ENCODE measurements around the gene NEU2. TPM values are rescaled to one million over a fixed set of nuclear protein-coding genes. Genes with fewer than 3 reads are reported as not detected.
"Not testable (repeated sequence)": the region's sequence is repeated elsewhere in the genome, so short reads cannot be mapped to it uniquely, and the experiment has no call there.

Gene NEU2
- polyA plus RNA-seq, 4 donors, result not detected

DNA sequence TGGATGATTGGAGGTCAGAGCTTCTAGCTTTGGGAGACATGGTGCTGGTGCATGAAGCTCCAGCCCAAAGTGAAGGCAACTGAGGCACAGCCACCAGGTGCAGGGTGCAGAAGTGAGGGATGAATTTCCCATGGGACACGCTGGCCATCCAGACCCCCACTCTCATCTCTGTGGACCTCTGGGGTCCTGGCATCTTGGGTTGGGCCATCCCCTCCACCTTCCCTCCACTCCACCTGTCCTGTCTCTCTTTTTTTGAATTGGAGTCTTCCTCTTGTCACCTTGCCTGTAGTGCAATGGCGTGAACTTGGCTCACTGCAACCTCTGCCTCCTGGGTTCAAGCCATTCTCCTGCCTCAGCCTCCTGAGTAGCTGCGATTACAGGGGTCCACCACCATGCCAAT lies 22.8 kb upstream of the NEU2 start:
- DNase-seq (ENCODE audit: low read depth in 4 of 4, low spot score in 3 of 4), result no peak

GRCh38 chr2:233010569-233011267 lies 21.8 kb upstream of the NEU2 start:
- DNase-seq (ENCODE audit: low read depth in 4 of 4, low spot score in 3 of 4), result no peak

DNA sequence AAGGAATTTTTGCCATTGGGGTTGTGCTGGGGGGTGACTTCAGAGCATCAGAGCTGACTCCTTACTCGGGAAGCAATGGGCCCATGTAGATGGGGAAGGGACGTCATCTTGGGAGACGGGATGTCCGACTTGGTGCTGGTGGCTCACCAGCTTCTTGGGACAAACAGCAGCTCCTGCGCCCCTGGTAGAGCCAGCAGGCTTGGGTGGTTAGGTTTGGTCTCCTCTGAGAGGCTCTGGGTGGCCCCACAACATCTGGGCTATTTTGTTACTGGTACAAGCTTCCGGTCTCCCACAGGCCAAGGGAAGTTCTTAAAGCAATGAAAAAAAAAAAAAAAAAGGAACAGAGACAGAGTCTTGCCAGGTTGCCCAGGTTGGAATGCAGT lies 21.2 kb upstream of the NEU2 start:
- DNase-seq (ENCODE audit: low read depth in 4 of 4, low spot score in 3 of 4), result no peak

DNA sequence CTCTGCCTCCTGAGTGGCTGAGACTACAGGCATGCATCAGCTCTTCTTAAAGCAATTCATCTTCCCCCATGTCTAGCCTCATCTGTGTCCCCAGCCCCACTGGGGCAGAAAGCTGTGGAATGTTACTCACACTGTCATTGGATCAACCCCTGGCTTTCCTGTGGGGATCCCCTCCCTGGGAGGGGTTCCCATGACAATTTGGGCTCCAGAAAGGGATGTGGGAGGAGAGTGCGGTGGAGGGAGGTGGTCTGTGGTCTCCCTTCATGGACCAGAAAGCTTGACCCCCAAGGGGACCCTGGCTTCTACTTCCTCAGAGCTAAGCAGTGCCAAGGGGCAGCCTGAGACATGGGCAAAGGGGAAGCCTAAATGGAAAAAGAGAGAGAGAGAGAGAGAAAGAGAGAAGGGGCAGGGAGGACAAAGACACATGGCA lies 20.8 kb upstream of the NEU2 start:
- no peak for DNase-seq (ENCODE audit: low read depth in 4 of 4, low spot score in 3 of 4)

DNA sequence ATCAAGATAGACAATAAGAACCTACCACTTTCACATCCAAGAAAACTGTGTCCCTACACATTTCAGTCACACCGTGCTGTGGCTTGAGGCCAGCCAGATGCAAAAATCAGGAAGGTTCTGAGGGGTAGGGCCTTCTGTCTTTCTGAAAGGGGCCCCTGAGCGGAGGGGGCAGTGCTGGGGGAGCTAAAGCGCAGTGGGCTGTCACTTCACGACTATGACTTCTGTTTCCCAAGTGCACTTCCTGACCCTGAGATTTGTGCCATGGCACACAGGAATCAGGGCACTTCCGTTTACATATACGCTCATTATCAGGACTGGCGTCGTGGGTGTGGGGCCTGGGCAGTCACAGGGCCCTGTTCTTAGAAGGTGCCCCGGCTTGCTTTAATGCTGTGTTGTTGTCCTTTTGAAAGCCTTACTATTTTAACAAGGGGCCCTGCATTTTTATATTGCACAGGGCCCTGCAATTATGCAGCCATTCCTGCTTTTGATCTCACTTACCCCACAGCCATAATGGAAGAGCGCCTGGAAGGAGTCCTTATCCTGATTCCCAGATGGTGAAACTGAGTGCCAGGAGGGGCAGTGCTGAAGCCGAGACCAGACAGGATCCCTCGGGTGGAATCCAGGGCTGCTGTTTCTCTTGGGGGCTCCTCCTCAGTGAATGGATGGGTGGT lies 20.0 kb upstream of the NEU2 start:
- DNase-seq (ENCODE audit: low read depth in 4 of 4, low spot score in 3 of 4), result no peak

DNA sequence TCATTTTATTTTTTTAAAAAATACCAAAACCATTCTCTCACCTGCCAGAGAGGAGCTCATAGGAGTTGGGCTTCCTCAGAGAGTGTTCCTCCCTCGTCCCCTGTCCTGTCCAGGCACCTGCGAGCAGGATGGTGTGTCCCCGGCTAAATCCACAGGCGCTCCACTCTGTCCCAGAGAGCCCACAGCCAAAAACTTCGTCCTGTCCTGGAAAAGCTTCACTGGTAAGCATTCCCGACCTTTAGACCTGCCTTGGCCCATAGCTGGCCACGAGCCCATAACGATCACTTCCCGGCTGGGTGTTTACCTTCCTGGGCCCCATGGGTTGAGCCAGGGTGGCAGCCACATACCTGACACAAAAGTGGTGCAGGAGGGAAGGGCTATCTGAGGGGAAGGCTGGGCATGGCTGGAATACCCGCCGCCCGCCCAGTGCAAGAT lies 19.4 kb upstream of the NEU2 start, which contains the start of gene NGEF:
NGEF (minus strand) TSS at position 230 of the 435 bp plus-strand sequence. CDS start 38,366 bp downstream, outside the sequence.
- no peak for DNase-seq (ENCODE audit: low read depth in 4 of 4, low spot score in 3 of 4)

- DNase-seq (ENCODE audit: low read depth in 4 of 4, low spot score in 3 of 4), result no peak
These were observed 18.8 kb upstream of the NEU2 start for GRCh38 chr2:233013650-233014049.

- no peak for DNase-seq (ENCODE audit: low read depth in 4 of 4, low spot score in 3 of 4)
These were observed 17.3 kb upstream of the NEU2 start for GRCh38 chr2:233015019-233015645.

DNA sequence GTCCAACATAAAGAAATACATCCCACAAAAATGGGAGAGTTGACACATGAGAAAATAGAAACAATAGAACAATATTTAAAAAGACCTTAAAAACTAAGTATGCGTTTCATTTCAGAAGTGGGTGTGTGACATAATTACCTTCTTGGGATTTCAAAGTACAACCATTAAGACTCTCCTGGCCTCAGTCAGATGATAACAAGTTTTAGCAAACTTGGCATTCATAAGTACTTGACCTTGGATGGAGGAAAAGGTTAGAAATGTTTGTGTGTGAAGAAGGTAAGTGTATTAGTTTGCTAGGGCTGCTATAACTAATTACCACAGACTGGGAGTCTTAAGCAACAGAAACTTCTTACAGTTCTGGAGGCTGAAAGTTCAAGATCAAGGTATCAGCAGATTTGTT lies 14.5 kb upstream of the NEU2 start:
- DNase-seq (ENCODE audit: low read depth in 4 of 4, low spot score in 3 of 4), result no peak

DNA sequence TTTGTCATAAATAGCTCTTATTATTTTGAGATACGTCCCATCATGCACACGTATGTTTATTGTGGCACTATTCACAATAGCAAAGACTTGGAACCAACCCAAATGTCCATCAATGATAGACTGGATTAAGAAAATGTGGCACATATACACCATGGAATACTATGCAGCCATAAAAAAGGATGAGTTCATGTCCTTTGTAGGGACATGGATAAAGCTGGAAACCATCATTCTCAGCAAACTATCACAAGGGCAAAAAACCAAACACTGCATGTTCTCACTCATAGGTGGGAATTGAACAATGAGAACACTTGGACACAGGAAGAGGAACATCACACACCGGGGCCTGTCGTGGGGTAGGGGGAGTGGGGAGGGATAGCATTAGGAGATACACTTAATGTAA lies 12.9 kb upstream of the NEU2 start:
- not testable (repeated sequence) for DNase-seq (ENCODE audit: low read depth in 4 of 4, low spot score in 3 of 4)

GRCh38 chr2:233020454-233020853 lies 12.0 kb upstream of the NEU2 start:
- DNase-seq (ENCODE audit: low read depth in 4 of 4, low spot score in 3 of 4), result no peak

GRCh38 chr2:233021771-233022170 lies 10.7 kb upstream of the NEU2 start:
- no peak for DNase-seq (ENCODE audit: low read depth in 4 of 4, low spot score in 3 of 4)

GRCh38 chr2:233022561-233022960 lies 9.9 kb upstream of the NEU2 start:
- DNase-seq (ENCODE audit: low read depth in 4 of 4, low spot score in 3 of 4), result no peak

- DNase-seq (ENCODE audit: low read depth in 4 of 4, low spot score in 3 of 4), result no peak
These were observed 9.3 kb upstream of the NEU2 start for GRCh38 chr2:233023007-233023760.

- no peak for DNase-seq (ENCODE audit: low read depth in 4 of 4, low spot score in 3 of 4)
These were observed 8.6 kb upstream of the NEU2 start for GRCh38 chr2:233023761-233024410.

- no peak for DNase-seq (ENCODE audit: low read depth in 4 of 4, low spot score in 3 of 4)
These were observed 6.8 kb upstream of the NEU2 start for GRCh38 chr2:233025706-233026105.

GRCh38 chr2:233026198-233026813 lies 6.2 kb upstream of the NEU2 start:
- no peak for DNase-seq (ENCODE audit: low read depth in 4 of 4, low spot score in 3 of 4)

DNA sequence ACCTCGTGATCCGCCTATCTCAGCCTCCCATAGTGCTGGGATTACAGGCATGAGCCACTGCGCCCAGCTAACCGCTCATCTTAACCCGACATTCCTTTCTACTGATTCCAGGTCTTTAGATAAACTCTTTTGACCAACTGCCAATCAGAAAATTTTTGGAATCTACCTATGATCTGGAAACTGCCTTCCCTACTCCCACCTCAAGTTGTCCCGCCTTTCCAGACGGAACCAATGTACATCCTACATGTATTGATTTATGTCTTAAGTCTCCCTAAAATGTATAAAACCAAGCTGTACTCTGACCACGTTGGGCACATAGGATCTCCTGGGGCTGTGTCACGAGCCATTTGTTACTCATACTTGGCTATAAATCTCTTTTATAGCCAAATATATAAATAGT lies 3.2 kb upstream of the NEU2 start:
- no peak for DNase-seq (ENCODE audit: low read depth in 4 of 4, low spot score in 3 of 4)

- no peak for DNase-seq (ENCODE audit: low read depth in 4 of 4, low spot score in 3 of 4)
These were observed 644 bp upstream of the NEU2 start for GRCh38 chr2:233031556-233032500.

All from left renal pelvis (tissue), 4 donors.